Dendritic cell treated with granulocyte-macrophage colony-stimulating factor and Interleukin-4, amounts not matched to agents 40 ng/mL and 50 ng/mL, for 4 days (primary cell): ENCODE measurements around the gene PTGES.

ENCODE experiments used
- H3K27ac Mint-ChIP-seq: one replicate; pipeline ENCODE4 v1.8.0; 2022; ENCODE audit warnings: mild to moderate bottlenecking, mixed read lengths
- H3K27me3 Mint-ChIP-seq: one replicate; pipeline ENCODE4 v1.8.0; 2022; ENCODE audit warnings: mild to moderate bottlenecking, mixed read lengths
- H3K36me3 Mint-ChIP-seq: one replicate; pipeline ENCODE4 v1.8.0; 2022; ENCODE audit warnings: low read depth, mixed read lengths
- H3K4me1 Mint-ChIP-seq: one replicate; pipeline ENCODE4 v1.8.0; 2022; ENCODE audit warnings: low read depth, mixed read lengths
- H3K4me3 Mint-ChIP-seq: one replicate; pipeline ENCODE4 v1.8.0; 2022; ENCODE audit warnings: mild to moderate bottlenecking, moderate library complexity, mixed read lengths
- H3K9me3 Mint-ChIP-seq: one replicate; pipeline ENCODE4 v1.8.0; 2022; ENCODE audit warnings: mixed read lengths
- intact Hi-C: fragments of 100-400 bp; cut with micrococcal nuclease; formaldehyde crosslinking; loops from one replicate; pipeline ENCODE4 v1.15.0; 2022

The PTGES gene

DNA sequence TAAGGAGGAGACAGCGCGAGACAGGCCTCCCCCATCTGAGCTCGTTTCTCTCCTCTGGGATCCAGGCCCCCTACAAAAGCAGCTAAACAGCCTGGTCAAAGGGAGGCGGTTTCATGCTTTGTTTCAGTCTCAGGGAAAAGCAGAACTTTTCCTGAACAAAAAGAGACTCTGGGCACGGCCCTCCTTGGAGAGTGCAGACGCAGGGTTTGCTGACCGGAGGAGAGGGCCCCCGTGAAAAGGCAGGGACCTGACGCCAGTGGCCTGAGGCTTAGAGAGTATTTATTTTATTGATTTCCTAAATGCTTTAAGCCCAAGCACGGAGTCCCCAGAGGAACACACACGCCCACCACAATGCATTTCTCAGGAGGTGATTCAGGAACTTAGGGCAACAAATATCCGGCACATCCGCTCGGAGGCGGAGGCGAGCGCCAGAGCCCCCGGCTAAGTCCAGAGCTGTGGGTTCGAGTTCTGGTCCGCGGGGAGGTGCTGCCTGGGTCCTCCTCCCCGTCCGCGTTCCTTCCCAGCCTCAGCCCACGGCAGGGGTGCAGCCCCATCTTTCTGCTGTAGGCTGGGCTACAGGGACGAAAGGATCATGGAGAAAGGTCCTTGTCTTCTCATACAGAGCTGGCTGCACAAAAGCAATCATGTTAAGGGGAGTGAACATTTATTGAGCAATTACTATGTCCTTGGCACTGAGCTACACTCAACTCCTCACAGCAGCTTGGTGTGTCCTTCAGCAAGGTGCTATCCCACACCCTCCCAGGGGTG lies 40.0 kb downstream of the PTGES start:
- Mint-ChIP-seq H3K4me1 (peaks cover 43% of the 10 kb centered on the region), H3K4me3 (peak overlapping the region; percentile 34), H3K36me3 (no peaks in the 10 kb centered on the region), H3K27ac (peak overlapping the region; percentile 78), H3K9me3 (no peaks in the 10 kb centered on the region), H3K27me3 (peaks cover 19% of the 10 kb centered on the region)
- intact Hi-C loops: no loop called here

DNA sequence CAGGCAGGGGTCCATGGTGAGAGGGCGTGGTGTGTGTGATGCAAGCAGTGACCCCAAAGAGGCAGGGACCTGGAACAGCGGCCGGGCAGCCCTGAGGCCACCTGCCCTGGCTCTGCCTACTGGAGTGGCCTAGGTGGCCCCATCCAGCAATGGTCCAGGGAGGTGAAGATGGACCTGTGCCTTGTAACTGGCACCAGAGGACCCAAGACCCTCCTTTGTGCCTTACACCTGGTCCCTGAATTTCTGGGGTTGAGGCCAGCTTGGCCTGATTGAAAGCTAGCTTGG lies 42.7 kb downstream of the PTGES start:
- H3K27ac Mint-ChIP-seq: peak overlapping the region; percentile 4
- intact Hi-C loops: no loop called here

DNA sequence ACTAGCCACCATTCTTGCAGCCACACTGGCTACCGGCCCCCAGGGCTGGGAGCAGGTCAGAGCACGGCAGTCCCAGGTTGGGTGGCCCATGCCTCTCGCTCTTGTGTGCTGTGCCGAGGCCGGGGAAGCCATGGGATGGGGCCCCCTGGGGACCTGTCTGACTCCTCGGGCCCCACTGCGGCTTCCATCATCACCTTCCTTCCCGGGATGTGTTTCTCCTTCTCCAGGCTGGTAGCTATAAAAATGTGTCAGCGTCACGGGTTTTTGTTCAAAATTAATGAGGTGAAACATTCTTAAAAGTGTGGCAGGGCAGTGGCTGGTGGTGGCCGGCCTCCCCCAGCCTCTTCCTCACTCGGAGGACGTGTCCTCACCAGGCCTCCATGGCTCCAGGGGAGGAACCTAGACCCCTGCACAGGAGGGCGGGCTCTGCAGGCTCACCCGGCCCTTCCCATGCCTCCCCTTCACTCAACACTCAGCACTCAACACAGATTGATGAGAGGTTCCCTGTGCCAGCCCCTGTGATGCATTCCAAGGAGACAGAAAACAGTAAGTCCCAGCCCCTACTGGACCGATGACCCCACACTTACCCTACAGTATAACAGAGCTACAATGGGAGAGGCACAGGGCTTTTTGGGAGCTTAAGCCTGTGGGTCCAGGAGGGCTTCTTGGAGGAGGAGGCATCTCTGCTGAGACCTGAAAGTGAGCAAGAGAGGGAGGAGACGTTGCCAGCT lies 43.2 kb downstream of the PTGES start:
- Mint-ChIP-seq H3K4me3 (no peak overlapping the region), H3K9me3 (no peaks in the 10 kb centered on the region), H3K36me3 (no peaks in the 10 kb centered on the region), H3K27me3 (peaks cover 14% of the 10 kb centered on the region), H3K4me1 (peaks cover 27% of the 10 kb centered on the region), H3K27ac (peak overlapping the region; percentile 4)
- intact Hi-C loops: no loop called here

More for the DNA sequence above, 42.7 kb downstream of the PTGES start:
- no peak overlapping the region for H3K4me3 Mint-ChIP-seq
- H3K4me1 Mint-ChIP-seq: peaks cover 32% of the 10 kb centered on the region
- no peaks in the 10 kb centered on the region for H3K36me3 Mint-ChIP-seq
- peaks cover 16% of the 10 kb centered on the region for H3K27me3 Mint-ChIP-seq
- H3K9me3 Mint-ChIP-seq: no peaks in the 10 kb centered on the region

DNA sequence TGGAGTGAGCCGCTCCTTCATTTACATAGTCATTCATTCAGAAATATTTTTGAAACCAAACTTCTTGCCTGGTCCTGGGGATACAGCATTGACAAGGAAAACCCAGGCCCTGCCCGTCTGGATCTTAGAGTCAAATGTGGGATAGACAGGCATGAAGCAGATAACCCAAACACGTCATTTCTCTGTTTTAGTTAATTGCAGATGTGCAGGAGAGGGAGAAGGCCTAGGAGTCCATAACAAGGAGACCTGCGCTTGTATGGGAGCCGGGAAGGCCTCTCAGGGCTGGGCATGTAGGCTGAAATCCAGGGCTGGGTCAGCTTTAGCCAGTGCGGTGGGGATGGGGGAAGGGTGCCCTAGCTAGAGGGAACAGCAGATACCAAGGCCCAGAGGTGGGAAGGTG lies 44.0 kb downstream of the PTGES start:
- intact Hi-C loops: no loop called here
- Mint-ChIP-seq H3K27me3 (peaks cover 21% of the 10 kb centered on the region), H3K4me3 (no peak overlapping the region), H3K27ac (no peak overlapping the region), H3K36me3 (no peaks in the 10 kb centered on the region), H3K4me1 (peaks cover 24% of the 10 kb centered on the region), H3K9me3 (no peaks in the 10 kb centered on the region)

DNA sequence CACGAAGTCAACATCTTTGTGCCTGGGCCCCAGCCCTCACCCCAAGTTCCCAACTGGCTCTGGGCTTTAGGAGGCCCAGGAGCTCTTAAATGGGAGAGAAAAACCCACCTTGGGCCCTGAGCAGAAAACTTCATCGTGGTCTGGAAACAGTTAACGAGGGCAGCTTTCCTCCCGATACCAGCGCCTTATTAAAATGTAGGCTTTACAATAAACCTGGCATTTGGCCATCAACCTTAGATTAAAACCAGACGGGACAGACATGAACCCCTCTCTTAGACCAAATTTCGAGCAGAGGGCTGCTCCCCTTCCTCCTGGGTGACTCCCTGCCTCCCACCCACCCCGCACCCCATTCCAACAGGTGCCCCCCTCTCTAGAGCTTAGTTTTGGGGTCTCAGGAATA lies 48.0 kb downstream of the PTGES start:
- Mint-ChIP-seq H3K27me3 (peaks cover 37% of the 10 kb centered on the region), H3K4me1 (no peaks in the 10 kb centered on the region), H3K9me3 (no peaks in the 10 kb centered on the region), H3K27ac (no peak overlapping the region), H3K4me3 (no peak overlapping the region), H3K36me3 (no peaks in the 10 kb centered on the region)
- intact Hi-C loops: no loop called here

DNA sequence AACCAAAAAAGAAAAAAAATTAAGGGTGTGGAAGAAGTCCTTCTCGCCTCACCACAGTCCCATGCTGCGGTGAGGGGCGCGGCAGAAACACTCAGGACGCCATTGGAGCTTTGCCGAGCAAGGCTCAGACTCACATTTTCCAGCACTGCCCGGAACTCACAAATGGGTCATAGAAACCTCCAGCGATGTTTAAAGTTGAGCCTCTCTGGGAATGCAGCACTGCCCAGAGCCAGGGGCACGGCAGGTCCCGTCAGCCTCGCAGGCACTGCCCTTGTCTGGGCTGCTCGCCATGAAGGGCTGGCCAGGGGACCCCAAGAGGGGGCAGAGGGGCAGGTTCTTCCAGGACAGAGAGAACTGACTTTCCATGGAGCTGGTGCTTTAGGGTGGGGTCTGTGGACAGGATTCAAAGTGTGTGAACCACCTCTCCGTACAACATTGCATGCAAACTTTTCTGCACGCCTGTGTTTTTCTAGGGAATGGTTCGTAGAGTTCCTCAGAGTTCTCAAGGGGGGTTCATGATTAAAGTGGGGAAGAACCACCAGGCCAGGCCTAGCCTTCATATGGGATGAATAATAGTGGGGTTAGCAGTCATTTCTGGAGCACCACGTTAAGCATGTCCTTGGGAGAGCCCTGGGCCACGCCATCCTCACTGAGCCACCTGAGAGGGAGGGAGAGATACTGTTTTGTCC lies 49.0 kb downstream of the PTGES start:
- H3K27me3 Mint-ChIP-seq: peaks cover 46% of the 10 kb centered on the region
- no peaks in the 10 kb centered on the region for H3K36me3 Mint-ChIP-seq
- no peaks in the 10 kb centered on the region for H3K9me3 Mint-ChIP-seq
- intact Hi-C loops: no loop called here
- no peaks in the 10 kb centered on the region for H3K4me1 Mint-ChIP-seq
- H3K27ac Mint-ChIP-seq: no peak overlapping the region
- H3K4me3 Mint-ChIP-seq: no peak overlapping the region

DNA sequence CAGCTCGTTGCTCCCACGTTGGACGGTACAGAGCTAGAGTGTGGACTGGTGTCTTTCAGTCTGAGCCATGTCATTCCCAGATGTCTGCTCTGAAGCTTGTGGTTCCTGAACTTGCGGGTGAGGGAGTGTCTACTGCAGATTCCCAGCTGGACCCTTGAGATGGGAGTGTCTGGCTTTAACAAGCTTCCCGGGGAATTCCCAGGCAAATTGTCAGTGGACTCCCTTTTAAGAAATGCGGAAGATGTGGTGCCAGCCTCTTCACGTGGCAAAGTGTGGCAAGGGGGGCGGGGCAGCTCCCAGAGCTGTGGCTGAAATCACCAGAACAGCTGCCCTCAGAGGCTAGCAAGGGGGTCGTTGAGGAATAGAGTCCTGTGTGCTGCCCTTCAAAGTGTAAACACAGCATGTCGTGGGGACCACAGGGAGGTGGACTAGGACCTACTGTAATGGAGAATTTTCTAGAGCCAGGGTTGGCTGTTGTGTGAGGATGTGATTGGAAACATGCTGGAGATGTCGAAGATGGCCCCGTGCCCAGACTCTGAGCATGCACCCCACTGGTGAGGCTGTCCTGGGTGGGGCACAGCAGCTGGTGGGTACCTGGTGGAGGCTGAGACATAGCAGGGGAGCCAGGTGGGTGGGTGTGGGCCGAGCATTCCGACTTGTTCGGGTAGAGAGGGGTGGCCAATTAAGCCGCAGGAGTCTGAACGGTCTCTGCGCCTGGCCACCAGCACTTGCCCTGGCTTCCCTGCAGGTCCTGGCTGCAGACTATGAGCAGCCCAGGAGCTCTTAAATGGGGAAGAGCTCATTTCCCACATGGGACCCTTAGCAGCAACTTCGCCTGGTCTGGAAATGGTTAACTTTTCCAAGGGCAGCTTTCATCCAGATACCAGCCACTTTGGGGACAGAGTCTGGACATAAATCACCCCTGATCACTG lies 50.0 kb downstream of the PTGES start:
- H3K4me1 Mint-ChIP-seq: no peaks in the 10 kb centered on the region
- no peak overlapping the region for H3K27ac Mint-ChIP-seq
- no peak overlapping the region for H3K4me3 Mint-ChIP-seq
- peaks cover 55% of the 10 kb centered on the region for H3K27me3 Mint-ChIP-seq
- H3K9me3 Mint-ChIP-seq: no peaks in the 10 kb centered on the region
- intact Hi-C loops: no loop called here
- H3K36me3 Mint-ChIP-seq: no peaks in the 10 kb centered on the region

DNA sequence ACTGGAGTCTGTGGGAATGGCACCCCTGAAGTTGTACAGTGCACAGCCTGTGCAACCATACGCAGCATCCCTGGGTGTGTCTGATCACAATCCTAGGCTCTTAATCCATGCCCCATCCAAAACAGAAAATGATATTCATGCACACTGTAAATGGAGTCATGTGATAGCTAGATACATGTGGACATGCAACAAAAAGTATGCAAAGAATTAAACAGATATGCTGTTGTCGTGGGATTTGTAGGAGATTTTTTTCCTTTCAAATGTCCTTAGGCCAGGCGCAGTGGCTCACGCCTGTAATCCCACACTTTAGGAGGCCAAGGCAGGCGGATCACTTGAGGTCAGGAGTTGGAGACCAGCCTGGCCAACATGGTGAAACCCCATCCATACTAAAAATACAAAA lies 51.3 kb downstream of the PTGES start:
- H3K27me3 Mint-ChIP-seq: peaks cover 66% of the 10 kb centered on the region
- intact Hi-C loops: no loop called here

DNA sequence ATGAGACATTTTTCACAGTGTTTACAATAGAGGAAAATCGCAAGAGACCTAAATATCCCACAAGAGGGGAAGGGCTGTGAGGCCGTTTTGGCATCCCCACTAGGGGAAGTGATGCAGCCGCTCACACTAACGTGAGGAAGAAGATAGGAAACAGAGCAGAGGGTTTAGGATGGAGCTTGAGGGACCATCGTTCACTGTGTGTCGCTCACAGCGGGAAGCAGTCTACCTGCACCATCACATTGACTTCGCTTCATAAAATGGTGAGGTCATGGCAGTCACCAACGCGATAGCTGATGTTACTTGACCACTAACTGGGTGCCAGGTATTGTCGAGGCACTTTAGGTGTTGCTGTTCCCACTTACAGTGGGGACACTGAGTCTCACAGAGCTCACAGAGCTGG lies 51.8 kb downstream of the PTGES start:
- H3K27me3 Mint-ChIP-seq: peaks cover 70% of the 10 kb centered on the region
- intact Hi-C loops: no loop called here

More for the DNA sequence above, 51.3 kb downstream of the PTGES start:
- no peak overlapping the region for H3K4me3 Mint-ChIP-seq
- no peaks in the 10 kb centered on the region for H3K9me3 Mint-ChIP-seq
- no peaks in the 10 kb centered on the region for H3K36me3 Mint-ChIP-seq
- no peak overlapping the region for H3K27ac Mint-ChIP-seq
- H3K4me1 Mint-ChIP-seq: no peaks in the 10 kb centered on the region

DNA sequence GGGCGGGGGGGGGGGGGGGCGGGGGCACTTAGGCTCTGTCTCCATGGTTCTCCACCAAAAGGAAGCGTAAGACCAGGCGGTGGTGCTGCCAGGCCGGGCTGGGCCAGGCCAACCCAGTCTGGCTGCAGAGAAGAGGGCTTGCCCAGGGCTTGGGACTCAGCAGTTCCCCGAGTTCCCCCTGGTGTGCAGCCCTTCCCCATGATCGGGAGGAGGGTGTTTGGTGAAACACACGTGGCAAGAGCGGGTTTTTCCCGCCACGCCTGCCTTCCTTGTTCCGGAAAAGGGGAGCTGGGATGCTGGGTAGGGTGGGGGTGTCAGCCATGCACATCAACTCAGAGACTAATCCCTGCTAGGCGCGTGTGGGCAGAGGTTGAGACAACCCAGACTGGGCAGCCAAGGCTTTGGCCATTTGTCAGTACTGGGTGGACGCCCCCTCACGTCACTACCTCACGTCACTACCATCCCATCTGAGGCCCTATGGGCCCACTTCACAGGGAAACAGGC lies 54.5 kb downstream of the PTGES start:
- Mint-ChIP-seq H3K4me3 (no peak overlapping the region), H3K9me3 (no peaks in the 10 kb centered on the region), H3K27ac (no peak overlapping the region), H3K4me1 (no peaks in the 10 kb centered on the region), H3K27me3 (peaks cover 84% of the 10 kb centered on the region), H3K36me3 (no peaks in the 10 kb centered on the region)
- intact Hi-C loops: no loop called here

More for the DNA sequence above, 51.8 kb downstream of the PTGES start:
- Mint-ChIP-seq H3K36me3 (no peaks in the 10 kb centered on the region), H3K27ac (no peak overlapping the region), H3K4me1 (no peaks in the 10 kb centered on the region), H3K9me3 (no peaks in the 10 kb centered on the region), H3K4me3 (no peak overlapping the region)

DNA sequence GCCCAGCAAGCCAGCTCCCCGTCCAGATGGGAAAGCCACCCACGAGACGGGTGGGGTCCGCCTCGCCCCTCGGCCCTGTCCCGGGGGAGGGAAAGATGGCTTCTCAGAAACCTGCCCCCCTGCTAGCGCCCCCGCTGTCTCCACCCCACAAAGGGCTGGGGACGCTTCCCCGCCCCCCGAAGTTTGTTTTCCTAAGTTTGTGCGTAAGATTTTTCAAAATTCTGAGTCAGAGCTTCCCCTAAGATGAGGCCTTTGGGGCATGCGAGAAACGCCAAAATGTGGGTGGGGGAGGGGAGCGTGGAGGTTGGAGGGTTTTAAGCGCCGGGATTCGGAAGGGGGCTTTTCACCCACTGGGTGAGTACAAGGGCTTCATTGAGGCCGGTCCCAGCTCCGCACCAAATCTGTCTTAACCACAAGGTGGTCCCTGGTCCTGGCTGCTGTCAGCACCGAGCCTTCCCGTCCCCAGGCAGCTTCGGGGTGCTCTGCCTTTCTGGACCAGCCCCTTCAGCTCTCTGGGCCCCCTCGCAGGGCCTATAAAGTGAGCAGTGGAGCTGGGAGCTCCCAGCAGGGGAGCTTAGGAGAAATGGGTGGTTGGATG lies 55.1 kb downstream of the PTGES start:
- intact Hi-C loops: no loop called here
- no peaks in the 10 kb centered on the region for H3K36me3 Mint-ChIP-seq
- H3K27me3 Mint-ChIP-seq: peaks cover 85% of the 10 kb centered on the region
- no peak overlapping the region for H3K27ac Mint-ChIP-seq
- H3K4me1 Mint-ChIP-seq: no peaks in the 10 kb centered on the region
- no peak overlapping the region for H3K4me3 Mint-ChIP-seq
- no peaks in the 10 kb centered on the region for H3K9me3 Mint-ChIP-seq

DNA sequence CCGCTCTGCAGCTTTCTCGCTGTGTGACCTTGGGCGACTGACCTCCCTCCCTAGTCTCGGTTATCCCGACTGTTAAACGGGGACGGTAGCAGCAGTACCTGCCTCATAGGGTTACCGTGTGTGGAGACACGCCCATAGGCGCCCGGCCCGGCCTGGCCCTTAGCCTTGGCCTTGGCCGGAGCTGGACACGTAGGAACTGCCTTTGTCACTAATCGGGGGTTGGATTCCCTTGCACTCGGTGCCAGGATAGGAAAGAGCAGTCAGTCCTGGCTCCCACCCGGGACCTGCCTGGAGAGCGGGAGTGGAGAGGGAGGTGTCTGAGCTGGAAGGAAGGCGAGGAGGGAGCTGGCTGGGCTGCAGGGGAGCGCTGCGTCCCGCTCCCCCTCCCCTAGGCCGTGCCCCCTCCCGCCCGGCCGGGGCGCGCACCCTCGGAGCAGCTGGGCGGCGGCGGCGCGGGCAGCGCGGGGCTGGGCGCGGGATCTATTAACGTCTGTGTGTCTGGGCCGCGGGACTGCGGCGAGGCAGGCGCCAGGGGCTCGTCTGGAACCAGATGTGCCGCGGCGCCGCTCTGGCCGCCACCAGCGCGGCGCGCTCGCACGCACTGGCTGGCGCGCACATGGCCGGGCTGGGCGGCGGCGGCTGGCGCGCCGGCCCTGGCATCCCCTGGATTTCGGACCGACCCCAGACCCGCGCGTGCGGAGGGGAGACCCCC lies 55.7 kb downstream of the PTGES start:
- Mint-ChIP-seq H3K4me1 (no peaks in the 10 kb centered on the region), H3K4me3 (peak overlapping the region; percentile 7), H3K27ac (no peak overlapping the region), H3K9me3 (no peaks in the 10 kb centered on the region), H3K36me3 (no peaks in the 10 kb centered on the region), H3K27me3 (peaks cover 80% of the 10 kb centered on the region)
- intact Hi-C loops: no loop called here

DNA sequence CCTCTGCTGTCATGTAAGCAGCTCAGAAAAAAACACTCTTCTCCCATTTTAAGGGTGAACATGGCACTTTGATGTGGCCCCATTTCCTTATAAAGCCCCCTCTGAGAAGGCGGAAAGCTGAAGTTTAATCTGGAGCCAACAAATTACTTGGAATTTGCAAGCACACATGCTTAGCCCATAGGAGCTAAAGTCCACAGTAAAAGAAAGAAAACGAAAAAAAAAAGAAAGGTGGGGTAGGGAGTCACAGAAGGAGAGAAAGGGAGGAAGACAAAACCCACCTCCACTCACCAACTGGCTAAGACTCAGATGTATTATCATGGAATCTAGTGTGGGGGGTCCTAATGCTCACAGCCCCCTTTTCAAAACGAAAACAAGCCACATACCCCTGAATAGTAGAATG lies 57.0 kb downstream of the PTGES start:
- H3K27ac Mint-ChIP-seq: no peak overlapping the region
- H3K4me3 Mint-ChIP-seq: no peak overlapping the region
- H3K36me3 Mint-ChIP-seq: no peaks in the 10 kb centered on the region
- H3K27me3 Mint-ChIP-seq: peaks cover 73% of the 10 kb centered on the region
- no peaks in the 10 kb centered on the region for H3K9me3 Mint-ChIP-seq
- H3K4me1 Mint-ChIP-seq: no peaks in the 10 kb centered on the region
- intact Hi-C loops: no loop called here
